Panc1 (cell line): ENCODE results near the gene RSPO4.

Source experiments
- CTCF ChIP-seq: fragments of 450-650 bp; IDR thresholded peaks from 2 replicates; pipeline ENCODE4 v1.5.1; 2017; ENCODE audit warnings: mild to moderate bottlenecking
- POLR2AphosphoS5 ChIP-seq: IDR thresholded peaks from 2 replicates; pipeline ENCODE4 v1.6.1; 2012; ENCODE audit warnings: mild to moderate bottlenecking, low read depth, low read length, moderate library complexity
- REST ChIP-seq, 2 experiments: IDR thresholded peaks; 2 replicates each; pipeline ENCODE4 v1.6.1; 2011 to 2012; ENCODE audit warnings: low read depth in 2 of 2, control low read depth in 1 of 2, low read length in 1 of 2, mild to moderate bottlenecking in 1 of 2, moderate library complexity in 1 of 2; ENCODE audit not compliant: insufficient read depth in 1 of 2
- SIN3A ChIP-seq: IDR thresholded peaks from 2 replicates; pipeline ENCODE4 v1.6.1; 2012; ENCODE audit warnings: low read depth, mild to moderate bottlenecking, low read length, moderate library complexity, borderline replicate concordance; ENCODE audit not compliant: insufficient read depth

- no peak for TF ChIP-seq CTCF
- TF ChIP-seq POLR2AphosphoS5 = no peak
- no peak for TF ChIP-seq SIN3A
- TF ChIP-seq REST (IDR thresholded peaks at IDR 0.05; ENCODE audit: insufficient read depth in 1 of 2, low read depth in 2 of 2, low read length in 1 of 2) = no peak
Observed at GRCh38 chr20:921068-921467, 81.0 kb downstream of the RSPO4 start.
